HEK293T (cell line): Measurements from ENCODE around the gene SPAG7.

Experiments
- CTCF ChIA-PET: fragments of 350-600 bp; formaldehyde crosslinking; extraction: SDS; loops from one replicate; lab custom pipeline; 2021; ENCODE audit warnings: antibody characterized with exemption, inconsistent platforms; lab: Yijun Ruan, JAX
- POLR2A ChIA-PET: fragments of 350-600 bp; formaldehyde crosslinking; extraction: SDS; loops from one replicate; lab custom pipeline; 2020; ENCODE audit warnings: antibody characterized with exemption, inconsistent platforms; lab: Yijun Ruan, JAX
- DNase-seq: peaks from one replicate; pipeline ENCODE4 v3.0.0; 2012; ENCODE audit warnings: mixed read lengths; ENCODE audit errors: extremely low spot score
- BHLHE40 ChIP-seq: fragments of 450-650 bp; IDR thresholded peaks from 2 replicates; pipeline ENCODE4 v1.6.1; 2016; ENCODE audit warnings: mild to moderate bottlenecking, moderate library complexity, borderline replicate concordance
- CTBP1 ChIP-seq: fragments of 450-650 bp; IDR thresholded peaks from 2 replicates; pipeline ENCODE4 v1.6.1; 2016; ENCODE audit warnings: borderline replicate concordance
- ELF4 ChIP-seq: fragments of 450-650 bp; IDR thresholded peaks from 2 replicates; pipeline ENCODE4 v1.6.1; 2017; ENCODE audit warnings: antibody characterized with exemption
- FOXA1 ChIP-seq: fragments of 450-650 bp; IDR thresholded peaks from 2 replicates; pipeline ENCODE4 v1.6.1; 2016; ENCODE audit warnings: mild to moderate bottlenecking
- FOXK2 ChIP-seq: fragments of 450-650 bp; IDR thresholded peaks from 2 replicates; pipeline ENCODE4 v1.6.1; 2016; ENCODE audit warnings: mild to moderate bottlenecking
- FOXM1 ChIP-seq: fragments of 450-650 bp; IDR thresholded peaks from 2 replicates; pipeline ENCODE4 v1.6.1; 2017; ENCODE audit warnings: mild to moderate bottlenecking, borderline replicate concordance
- HDGF ChIP-seq: fragments of 450-650 bp; IDR thresholded peaks from 2 replicates; pipeline ENCODE4 v1.6.1; 2017; ENCODE audit warnings: antibody characterized with exemption, borderline replicate concordance
- L3MBTL2 ChIP-seq: fragments of 450-650 bp; conservative IDR thresholded peaks from 2 replicates; pipeline ENCODE4 v1.6.1; 2016; ENCODE audit warnings: mild to moderate bottlenecking
- LEF1 ChIP-seq: fragments of 450-650 bp; IDR thresholded peaks from 2 replicates; pipeline ENCODE4 v1.6.1; 2017; ENCODE audit warnings: mild to moderate bottlenecking, borderline replicate concordance
- NFRKB ChIP-seq: fragments of 450-650 bp; IDR thresholded peaks from 2 replicates; pipeline ENCODE4 v1.6.1; 2016; ENCODE audit warnings: mild to moderate bottlenecking, moderate library complexity
- PKNOX1 ChIP-seq: fragments of 450-650 bp; IDR thresholded peaks from 2 replicates; pipeline ENCODE4 v1.6.1; 2016
- SP1 ChIP-seq: fragments of 450-650 bp; IDR thresholded peaks from 2 replicates; pipeline ENCODE4 v1.6.1; 2017
- SUZ12 ChIP-seq: fragments of 450-650 bp; IDR thresholded peaks from 2 replicates; pipeline ENCODE4 v1.6.1; 2016; ENCODE audit warnings: mild to moderate bottlenecking
- TARDBP ChIP-seq: fragments of 450-650 bp; IDR thresholded peaks from 2 replicates; pipeline ENCODE4 v1.6.1; 2016
- ZNF384 ChIP-seq: fragments of 450-650 bp; IDR thresholded peaks from 2 replicates; pipeline ENCODE4 v1.6.1; 2016

SPAG7 gene

GRCh38 chr17:4913994-4914393, 53.6 kb downstream of the SPAG7 start:
- ChIA-PET CTCF (no interaction called here), POLR2A (interaction anchor here (1.2 kb wide), 2 partner anchors 26 to 53 kb away, joined by 5 to 12 read pairs; partner anchors contain the start of genes RNF167, SLC25A11 and SPAG7)
- DNase-seq, result no peak
- TF ChIP-seq SUZ12, result no peak
- no peak for TF ChIP-seq ZNF384
- no peak for TF ChIP-seq TARDBP
- TF ChIP-seq NFRKB, result no peak
- TF ChIP-seq PKNOX1, result no peak
- no peak for TF ChIP-seq FOXM1
- TF ChIP-seq SP1, result no peak
- TF ChIP-seq L3MBTL2, result no peak
- TF ChIP-seq FOXK2, result no peak
- no peak for TF ChIP-seq ELF4
- no peak for TF ChIP-seq HDGF
- TF ChIP-seq CTBP1, result no peak
- TF ChIP-seq BHLHE40, result no peak
- TF ChIP-seq FOXA1, result no peak
- no peak for TF ChIP-seq LEF1
